DOHH2 (cell line): ENCODE measurements around the gene SCYL3.

Experiments used
- H3F3A ChIP-seq: fragments of 200-600 bp; sonication (generic), shearing (Covaris generic); 2 replicates; pipeline ENCODE4 v1.6.0; 2016; ENCODE audit warnings: antibody characterized with exemption, mild to moderate bottlenecking; ENCODE audit not compliant: control insufficient read depth, insufficient read depth
- H3K27ac ChIP-seq: fragments of 200-600 bp; sonication (generic); 2 replicates; pipeline ENCODE4 v1.5.1; 2014; ENCODE audit warnings: low read depth, mild to moderate bottlenecking, low read length, moderate library complexity
- H3K27me3 ChIP-seq: fragments of 200-600 bp; sonication (generic); 2 replicates; pipeline ENCODE4 v1.6.1; 2014; ENCODE audit warnings: mild to moderate bottlenecking, low read length, mixed read lengths; ENCODE audit not compliant: control insufficient read depth
- H3K36me3 ChIP-seq: fragments of 200-600 bp; sonication (generic); 2 replicates; pipeline ENCODE4 v1.6.1; 2014; ENCODE audit warnings: mild to moderate bottlenecking, low read length, moderate library complexity, mixed read lengths; ENCODE audit not compliant: control insufficient read depth
- H3K4me1 ChIP-seq: fragments of 200-600 bp; sonication (generic); 2 replicates; pipeline ENCODE4 v1.6.1; 2014; ENCODE audit warnings: mild to moderate bottlenecking, low read length, mixed read lengths; ENCODE audit not compliant: control insufficient read depth
- H3K4me2 ChIP-seq: fragments of 200-600 bp; sonication (generic); 2 replicates; pipeline ENCODE4 v1.6.0; 2014; ENCODE audit warnings: mild to moderate bottlenecking, low read length, moderate library complexity
- H3K4me3 ChIP-seq: fragments of 200-600 bp; sonication (generic); 2 replicates; pipeline ENCODE4 v1.5.1; 2014; ENCODE audit warnings: mild to moderate bottlenecking, low read length, mixed read lengths
- H3K79me2 ChIP-seq: fragments of 200-600 bp; sonication (generic); 2 replicates; pipeline ENCODE4 v1.6.1; 2014; ENCODE audit warnings: mild to moderate bottlenecking, low read length, mixed read lengths; ENCODE audit not compliant: control insufficient read depth
- H3K9me2 ChIP-seq: fragments of 200-600 bp; sonication (generic); replicated peaks from 2 replicates; pipeline ENCODE4 v1.6.1; 2014; ENCODE audit warnings: mild to moderate bottlenecking, low read length, mixed read lengths; ENCODE audit not compliant: control insufficient read depth
- H3K9me3 ChIP-seq: fragments of 200-600 bp; sonication (generic); 2 replicates; pipeline ENCODE4 v1.6.1; 2014; ENCODE audit warnings: antibody characterized with exemption, low read length, mixed read lengths; ENCODE audit not compliant: control insufficient read depth, insufficient read depth
- H4K20me1 ChIP-seq: fragments of 200-600 bp; sonication (generic); 2 replicates; pipeline ENCODE4 v1.6.0; 2014; ENCODE audit warnings: low read depth, mild to moderate bottlenecking, antibody characterized with exemption, low read length, moderate library complexity; ENCODE audit not compliant: control insufficient read depth, insufficient read depth
- EZH2phosphoT487 ChIP-seq: fragments of 200-600 bp; sonication (generic); IDR thresholded peaks from 2 replicates; pipeline ENCODE4 v1.6.1; 2017; ENCODE audit warnings: borderline replicate concordance, mild to moderate bottlenecking, antibody characterized with exemption, low read length, moderate library complexity, mixed read lengths
- TF ChIP-seq, protein P1 (sequence below): fragments of 200-600 bp; sonication (generic); IDR thresholded peaks from one replicate; pipeline ENCODE4 v1.5.1; 2014; ENCODE audit warnings: antibody characterized with exemption, mild to moderate bottlenecking, low read depth, low read length; ENCODE audit not compliant: poor library complexity, severe bottlenecking

The SCYL3 gene

DNA sequence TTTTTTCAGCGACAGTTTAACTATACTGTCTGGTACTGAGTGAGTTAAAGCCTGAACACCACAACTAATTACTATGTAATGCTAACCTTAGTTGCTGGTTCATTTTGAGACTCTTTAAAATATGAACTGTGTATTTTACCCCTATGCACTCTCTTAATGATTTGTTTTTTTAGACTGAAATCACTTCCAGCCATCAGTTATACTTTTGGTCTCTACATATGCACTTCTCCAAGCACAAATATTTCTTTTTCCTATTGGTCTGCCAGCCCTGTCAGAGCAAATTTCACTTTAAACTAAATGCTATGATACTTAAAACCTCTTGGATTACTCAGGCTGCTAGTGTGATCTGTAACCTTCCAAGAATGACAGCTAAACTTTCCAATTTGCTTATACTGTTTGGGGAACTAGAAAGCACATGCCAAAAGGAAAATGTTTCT is 38.1 kb upstream of the SCYL3 start:
- Histone ChIP-seq H3K4me1 (no peaks in the 10 kb centered on the region), H3K9me2 (no peaks in the 10 kb centered on the region), H3F3A (no peaks in the 10 kb centered on the region), H3K27ac (no peak overlapping the region), H3K79me2 (no peaks in the 10 kb centered on the region), H3K9me3 (no peaks in the 10 kb centered on the region), H3K36me3 (no peaks in the 10 kb centered on the region), H3K4me3 (no peak overlapping the region), H3K4me2 (no peak overlapping the region), H4K20me1 (no peaks in the 10 kb centered on the region), H3K27me3 (no peaks in the 10 kb centered on the region)
- TF ChIP-seq EZH2phosphoT487, result no peak
- TF ChIP-seq, protein P1, sequence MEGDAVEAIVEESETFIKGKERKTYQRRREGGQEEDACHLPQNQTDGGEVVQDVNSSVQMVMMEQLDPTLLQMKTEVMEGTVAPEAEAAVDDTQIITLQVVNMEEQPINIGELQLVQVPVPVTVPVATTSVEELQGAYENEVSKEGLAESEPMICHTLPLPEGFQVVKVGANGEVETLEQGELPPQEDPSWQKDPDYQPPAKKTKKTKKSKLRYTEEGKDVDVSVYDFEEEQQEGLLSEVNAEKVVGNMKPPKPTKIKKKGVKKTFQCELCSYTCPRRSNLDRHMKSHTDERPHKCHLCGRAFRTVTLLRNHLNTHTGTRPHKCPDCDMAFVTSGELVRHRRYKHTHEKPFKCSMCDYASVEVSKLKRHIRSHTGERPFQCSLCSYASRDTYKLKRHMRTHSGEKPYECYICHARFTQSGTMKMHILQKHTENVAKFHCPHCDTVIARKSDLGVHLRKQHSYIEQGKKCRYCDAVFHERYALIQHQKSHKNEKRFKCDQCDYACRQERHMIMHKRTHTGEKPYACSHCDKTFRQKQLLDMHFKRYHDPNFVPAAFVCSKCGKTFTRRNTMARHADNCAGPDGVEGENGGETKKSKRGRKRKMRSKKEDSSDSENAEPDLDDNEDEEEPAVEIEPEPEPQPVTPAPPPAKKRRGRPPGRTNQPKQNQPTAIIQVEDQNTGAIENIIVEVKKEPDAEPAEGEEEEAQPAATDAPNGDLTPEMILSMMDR, result no peak

DNA sequence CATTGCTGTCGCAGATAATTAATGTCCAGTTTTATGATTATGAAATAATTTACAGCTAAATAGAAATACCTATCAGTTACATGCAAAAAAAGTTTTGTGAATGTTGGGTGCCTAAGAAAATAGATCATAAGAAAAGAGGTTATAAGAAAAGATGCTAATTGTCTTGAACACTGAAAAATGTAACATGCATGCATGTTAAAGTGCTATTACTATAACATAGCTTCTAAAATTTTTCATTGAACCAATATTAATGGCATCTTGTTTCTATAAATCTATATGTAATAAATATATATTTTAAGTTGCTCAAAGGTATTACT is 35.5 kb upstream of the SCYL3 start:
- no peaks in the 10 kb centered on the region for H3K79me2 ChIP-seq
- no peaks in the 10 kb centered on the region for H4K20me1 ChIP-seq
- no peak for TF ChIP-seq EZH2phosphoT487
- TF ChIP-seq, protein P1, result no peak
- no peaks in the 10 kb centered on the region for H3K4me1 ChIP-seq
- H3K4me3 ChIP-seq, result no peak overlapping the region
- H3K9me3 ChIP-seq, result no peaks in the 10 kb centered on the region
- H3K9me2 ChIP-seq, result no peaks in the 10 kb centered on the region
- H3K36me3 ChIP-seq, result no peaks in the 10 kb centered on the region
- no peak overlapping the region for H3K4me2 ChIP-seq
- H3F3A ChIP-seq, result no peaks in the 10 kb centered on the region
- H3K27ac ChIP-seq, result no peak overlapping the region
- no peaks in the 10 kb centered on the region for H3K27me3 ChIP-seq

DNA sequence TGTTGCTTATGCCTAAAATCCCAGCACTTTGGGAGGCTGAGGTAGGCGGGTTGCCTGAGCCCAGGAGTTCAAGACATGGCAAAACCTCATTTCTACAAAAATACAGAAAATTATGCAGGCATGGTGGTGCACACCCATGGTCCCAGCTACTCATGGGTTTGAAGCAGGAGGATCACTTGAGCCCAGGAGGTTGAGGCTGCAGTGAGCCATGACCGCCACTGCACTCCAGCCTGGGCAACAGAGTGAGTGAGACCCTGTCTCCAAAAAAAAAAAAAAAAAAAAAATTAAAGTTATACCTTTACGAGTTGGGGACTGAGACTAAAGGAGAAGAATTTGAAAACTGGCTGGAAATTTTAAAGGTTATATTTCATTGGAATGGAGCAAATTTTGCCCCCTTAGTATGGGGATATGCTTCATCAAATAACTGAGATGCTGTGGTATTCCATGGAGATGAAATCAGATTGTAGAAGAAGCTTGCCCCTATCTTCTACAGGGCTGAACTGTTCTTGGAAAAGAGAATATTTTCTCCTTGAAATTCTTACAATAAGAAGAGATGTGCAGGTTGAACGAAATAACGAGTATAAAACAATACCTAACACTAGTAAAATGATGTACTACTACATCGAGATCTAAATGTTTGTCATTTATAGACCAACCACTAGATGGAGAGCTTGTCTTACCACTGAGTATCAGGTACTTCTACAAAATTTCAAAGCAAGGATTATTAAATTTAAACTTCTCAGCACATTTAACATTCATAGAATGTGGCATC is 34.9 kb upstream of the SCYL3 start:
- Histone ChIP-seq H4K20me1 (no peaks in the 10 kb centered on the region), H3K4me1 (no peaks in the 10 kb centered on the region), H3K4me2 (no peak overlapping the region), H3K4me3 (no peak overlapping the region), H3K9me3 (no peaks in the 10 kb centered on the region), H3K79me2 (no peaks in the 10 kb centered on the region), H3F3A (no peaks in the 10 kb centered on the region), H3K9me2 (no peaks in the 10 kb centered on the region), H3K27me3 (no peaks in the 10 kb centered on the region), H3K36me3 (no peaks in the 10 kb centered on the region), H3K27ac (no peak overlapping the region)
- TF ChIP-seq EZH2phosphoT487, result no peak
- TF ChIP-seq, protein P1, result peak; percentile 75
